Measurements from ENCODE around the gene DCN. TPM values are rescaled to one million over a fixed set of nuclear protein-coding genes. Genes with fewer than 3 reads are reported as not detected.
A peak's percentile ranks its signal among the peaks of the same experiment; 100 is the strongest.

Gene DCN
- total RNA-seq, 1 donor from 2014 or later, result 12.5 TPM

DNA sequence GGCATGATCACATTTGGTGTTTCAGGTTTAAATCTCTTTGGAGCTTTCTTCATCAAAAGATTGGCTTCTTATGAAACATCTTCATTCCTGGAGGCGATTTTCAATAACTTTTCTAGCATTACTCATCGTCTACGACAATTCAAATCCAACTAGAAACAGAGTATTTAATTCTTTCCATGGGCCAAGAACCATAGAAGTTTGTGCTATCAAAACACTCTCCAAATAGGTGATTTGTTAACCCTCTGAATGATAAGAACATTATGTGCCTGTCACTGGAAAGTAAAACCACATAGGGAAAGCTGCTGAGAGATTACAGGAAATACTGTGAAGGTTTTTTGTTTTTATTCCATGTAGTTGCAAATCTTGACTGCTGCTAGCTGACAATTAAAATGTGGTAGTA lies 6.9 kb upstream of the DCN start:
- peak; percentile 43 for DNase-seq (ENCODE audit: low read depth)
- TF ChIP-seq, protein P1, sequence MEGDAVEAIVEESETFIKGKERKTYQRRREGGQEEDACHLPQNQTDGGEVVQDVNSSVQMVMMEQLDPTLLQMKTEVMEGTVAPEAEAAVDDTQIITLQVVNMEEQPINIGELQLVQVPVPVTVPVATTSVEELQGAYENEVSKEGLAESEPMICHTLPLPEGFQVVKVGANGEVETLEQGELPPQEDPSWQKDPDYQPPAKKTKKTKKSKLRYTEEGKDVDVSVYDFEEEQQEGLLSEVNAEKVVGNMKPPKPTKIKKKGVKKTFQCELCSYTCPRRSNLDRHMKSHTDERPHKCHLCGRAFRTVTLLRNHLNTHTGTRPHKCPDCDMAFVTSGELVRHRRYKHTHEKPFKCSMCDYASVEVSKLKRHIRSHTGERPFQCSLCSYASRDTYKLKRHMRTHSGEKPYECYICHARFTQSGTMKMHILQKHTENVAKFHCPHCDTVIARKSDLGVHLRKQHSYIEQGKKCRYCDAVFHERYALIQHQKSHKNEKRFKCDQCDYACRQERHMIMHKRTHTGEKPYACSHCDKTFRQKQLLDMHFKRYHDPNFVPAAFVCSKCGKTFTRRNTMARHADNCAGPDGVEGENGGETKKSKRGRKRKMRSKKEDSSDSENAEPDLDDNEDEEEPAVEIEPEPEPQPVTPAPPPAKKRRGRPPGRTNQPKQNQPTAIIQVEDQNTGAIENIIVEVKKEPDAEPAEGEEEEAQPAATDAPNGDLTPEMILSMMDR (conservative IDR thresholded peaks at IDR 0.05; ENCODE audit: low read depth, low read length), result no peak
- H3K4me3 ChIP-seq (ENCODE audit: low read depth, low read length), result no peak overlapping the region

DNA sequence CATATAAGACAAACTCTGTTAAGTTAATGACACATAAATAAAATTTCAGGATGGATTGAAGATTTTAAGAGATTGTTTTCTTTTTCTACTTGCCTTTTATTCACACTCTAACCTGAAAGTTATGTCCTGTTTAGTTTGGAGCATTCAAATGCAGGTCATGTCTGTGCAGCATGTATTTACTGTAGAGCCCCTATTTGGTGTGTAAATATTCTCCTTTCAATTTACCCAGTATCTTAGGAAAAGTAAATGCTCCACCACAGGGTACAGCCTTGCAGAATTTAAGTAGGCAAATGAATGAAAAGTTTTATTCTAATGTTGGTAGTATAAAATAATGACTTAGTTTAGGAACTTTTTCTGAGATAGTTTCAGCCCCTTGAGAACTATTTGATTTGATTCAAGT lies 6.2 kb upstream of the DCN start:
- TF ChIP-seq, protein P1 (conservative IDR thresholded peaks at IDR 0.05; ENCODE audit: low read depth, low read length), result no peak
- no peak for DNase-seq (ENCODE audit: low read depth)
- no peak overlapping the region for H3K4me3 ChIP-seq (ENCODE audit: low read depth, low read length)

DNA sequence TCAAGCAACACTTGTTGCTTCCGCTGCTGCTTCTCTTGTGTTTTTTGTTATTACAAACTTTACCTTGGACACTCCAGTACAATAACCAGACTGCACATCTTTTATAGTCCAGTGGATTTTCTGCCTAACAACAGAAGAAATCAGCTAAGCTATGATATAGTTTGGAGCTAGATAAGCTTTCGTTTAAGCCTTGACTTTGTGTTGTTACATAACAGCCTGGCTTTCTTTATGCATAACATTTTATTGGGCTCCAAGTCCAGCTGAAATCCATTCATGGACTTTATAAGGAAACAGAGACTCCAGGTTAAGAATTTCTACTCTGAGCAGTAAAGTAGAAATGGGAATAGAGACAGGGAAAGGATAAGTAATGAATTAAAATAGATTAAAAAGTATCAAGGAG lies 3.5 kb upstream of the DCN start:
- DNase-seq (ENCODE audit: low read depth), result no peak
- TF ChIP-seq, protein P1 (conservative IDR thresholded peaks at IDR 0.05; ENCODE audit: low read depth, low read length), result no peak
- no peak overlapping the region for H3K4me3 ChIP-seq (ENCODE audit: low read depth, low read length)

DNA sequence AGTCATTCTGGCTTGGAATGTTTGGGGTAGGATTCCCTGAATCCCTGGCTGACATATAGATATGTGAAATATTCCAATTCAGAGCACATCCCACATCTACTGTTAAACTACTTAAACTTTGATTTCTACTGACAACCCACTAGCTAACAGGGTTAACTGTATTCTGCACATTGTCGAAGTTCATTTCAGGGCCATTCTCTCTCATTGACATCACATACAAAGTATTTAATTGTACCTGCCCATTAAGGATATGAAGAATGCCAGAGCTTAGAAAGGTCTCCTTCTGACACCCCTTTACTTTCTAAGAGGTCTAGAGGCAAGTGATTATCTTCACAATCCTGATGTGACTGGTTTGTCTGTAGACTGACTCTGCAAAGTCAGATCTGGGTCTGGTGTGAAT lies 2.8 kb upstream of the DCN start:
- TF ChIP-seq, protein P1 (conservative IDR thresholded peaks at IDR 0.05; ENCODE audit: low read depth, low read length), result no peak
- DNase-seq (ENCODE audit: low read depth), result no peak
- no peak overlapping the region for H3K4me3 ChIP-seq (ENCODE audit: low read depth, low read length)

DNA sequence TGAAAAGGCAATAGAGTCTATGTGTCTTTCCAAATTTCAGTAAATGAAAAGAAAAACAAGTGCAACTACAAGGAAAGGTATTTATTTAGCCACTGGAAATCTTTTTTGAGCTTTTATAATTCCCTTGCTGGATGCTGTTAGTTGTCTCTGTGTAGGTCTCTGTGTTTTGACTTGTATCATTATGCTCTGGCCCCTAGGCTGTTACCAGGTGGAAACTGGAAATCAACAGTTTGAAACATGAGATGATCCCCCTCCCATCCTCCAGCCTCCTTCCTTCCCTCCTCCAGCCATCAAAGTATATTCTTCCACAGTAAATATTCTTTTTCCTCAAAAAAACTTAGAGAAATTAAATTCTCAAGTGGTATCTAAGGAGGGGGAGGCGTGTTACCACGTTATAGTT lies 934 bp upstream of the DCN start:
- TF ChIP-seq, protein P1 (conservative IDR thresholded peaks at IDR 0.05; ENCODE audit: low read depth, low read length), result no peak
- no peak overlapping the region for H3K4me3 ChIP-seq (ENCODE audit: low read depth, low read length)
- DNase-seq (ENCODE audit: low read depth), result no peak

DNA sequence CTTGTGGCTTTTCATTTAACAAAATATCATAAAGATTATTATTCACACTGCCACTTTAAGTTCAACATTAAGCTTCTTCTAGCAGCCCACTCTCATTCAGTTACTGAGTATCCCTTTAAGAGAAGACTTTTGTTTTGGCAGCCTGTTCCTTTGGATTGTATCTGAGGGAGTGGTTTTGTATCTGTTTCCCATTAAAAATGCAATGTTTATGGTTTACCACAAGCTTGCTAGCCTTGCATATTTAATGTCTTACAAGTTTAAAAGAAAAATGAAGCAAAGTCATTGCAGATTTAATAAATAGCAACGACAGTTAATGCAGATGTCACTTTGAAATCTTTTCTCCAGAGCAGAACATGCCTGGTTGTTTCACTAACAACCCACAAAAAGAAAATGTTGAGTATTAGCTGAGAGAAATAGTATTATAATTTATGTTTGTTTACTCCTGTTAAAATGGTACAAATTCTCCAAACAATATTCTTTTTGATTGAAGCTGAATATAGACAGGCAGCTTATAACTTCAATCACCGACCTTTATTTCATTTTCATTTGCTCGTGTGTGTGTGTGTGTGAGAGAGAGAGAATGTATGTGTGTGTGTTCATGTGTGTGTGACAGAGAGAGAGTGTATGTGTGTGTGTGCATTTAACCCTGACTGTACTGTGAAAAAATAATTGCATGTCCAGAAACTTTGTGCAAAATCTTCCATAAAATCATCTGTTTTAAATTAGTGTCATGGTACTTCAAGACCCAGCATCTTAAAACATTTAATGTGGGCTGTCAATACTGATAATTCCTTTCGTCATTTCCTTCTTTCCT lies 1.8 kb downstream of the DCN start:
- TF ChIP-seq, protein P1 (conservative IDR thresholded peaks at IDR 0.05; ENCODE audit: low read depth, low read length), result no peak
- DNase-seq (ENCODE audit: low read depth), result no peak
- H3K4me3 ChIP-seq (ENCODE audit: low read depth, low read length), result peak overlapping the region; percentile 43
